Measurements from ENCODE around the gene TRMT112.

DNA sequence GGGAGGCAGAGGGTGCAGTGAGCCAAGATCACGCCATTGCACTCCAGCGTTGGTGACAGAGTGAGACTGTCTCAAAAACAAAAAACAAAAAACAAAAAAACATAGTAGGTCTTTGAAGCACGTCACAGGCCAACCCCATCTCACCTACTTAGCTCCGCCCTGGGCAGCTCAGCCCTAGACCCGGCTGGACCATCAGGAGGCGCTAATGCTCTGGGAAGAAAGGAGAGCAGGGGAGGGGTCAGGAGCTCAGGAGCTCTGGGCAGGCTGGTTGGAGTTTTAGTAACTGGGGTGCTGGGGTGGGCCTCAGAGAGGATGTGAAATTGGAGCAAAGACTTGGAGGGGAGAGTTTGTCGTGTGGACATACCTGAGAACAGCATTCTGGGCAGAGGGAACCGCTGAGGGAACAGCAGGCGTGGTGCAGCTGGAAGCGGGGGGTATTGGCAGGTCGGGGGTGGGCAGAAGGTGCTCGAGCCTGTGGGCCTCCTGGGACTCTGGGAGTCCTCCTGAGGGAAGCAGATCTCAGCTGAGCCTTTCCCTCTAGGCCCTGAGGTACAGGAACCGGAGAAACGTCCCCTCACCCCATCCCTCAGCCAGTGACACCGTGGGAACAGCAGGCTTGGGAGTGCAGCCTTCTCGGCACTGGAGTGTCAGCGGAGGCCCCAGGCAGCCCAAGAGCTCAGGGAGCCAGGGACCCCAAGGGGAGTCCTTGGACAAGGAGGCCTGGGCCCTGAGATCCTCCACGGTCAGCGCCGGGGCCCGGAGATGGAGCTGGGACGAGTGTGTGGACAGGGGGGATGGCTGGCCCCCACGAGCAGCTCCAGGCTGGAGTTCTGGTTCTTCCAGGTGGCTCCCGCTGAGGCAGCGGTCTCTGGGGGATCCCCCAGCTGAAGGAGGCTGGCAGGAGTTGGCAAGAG is 39.4 kb upstream of the TRMT112 start:
- TF ChIP-seq CTCF (IDR thresholded peaks at IDR 0.05) (no peak), POLR2A (IDR thresholded peaks at IDR 0.05) (no peak)

Data from uterus (tissue), 2 donors.